Eye (tissue), 1 donor: ENCODE data around the gene SPSB4.
"Not testable (repeated sequence)": the region's sequence is repeated elsewhere in the genome, so short reads cannot be mapped to it uniquely, and the experiment has no call there.

Source experiments
- DNase-seq: peaks from one replicate; pipeline ENCODE4 v3.0.0-alpha.2; 2015

The SPSB4 gene

DNA sequence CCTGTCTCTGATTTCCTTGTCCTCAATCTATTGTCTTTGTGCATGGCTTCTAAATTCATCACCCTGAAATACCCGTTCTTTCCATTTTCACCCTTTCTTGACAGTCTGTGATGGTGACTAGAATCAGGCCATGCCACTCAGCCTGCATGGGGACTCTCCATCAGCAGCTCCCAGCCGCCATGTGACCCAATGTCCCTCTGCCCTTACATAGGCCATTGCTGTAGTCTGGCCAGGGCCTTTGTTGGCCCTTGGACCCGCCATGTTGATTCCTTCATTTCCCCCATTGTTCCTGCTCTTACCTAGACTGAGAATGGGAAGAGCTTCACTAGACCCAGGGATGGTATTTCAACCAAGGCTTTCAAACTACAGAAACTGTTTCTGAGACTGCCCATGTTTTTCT, 45.8 kb downstream of the SPSB4 start:
- no peak for DNase-seq

DNA sequence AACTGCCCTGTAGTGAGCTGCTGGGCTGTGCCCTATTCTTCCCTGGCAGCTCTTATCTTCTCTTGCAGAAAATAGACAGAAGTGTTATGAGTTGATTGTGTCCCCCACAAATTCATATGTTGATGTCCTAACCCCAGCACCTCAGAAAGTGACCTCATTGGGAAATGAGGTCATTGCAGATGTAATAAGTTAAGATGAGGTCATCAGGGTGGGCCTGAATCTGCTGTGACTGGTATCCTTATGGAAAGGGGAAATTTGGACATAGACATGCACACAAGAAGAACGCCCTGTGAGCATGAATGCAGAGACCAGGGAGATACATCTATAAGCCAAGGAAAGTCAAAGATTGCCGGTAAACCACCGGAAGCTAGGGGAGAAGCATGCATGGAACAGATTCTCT, 49.0 kb downstream of the SPSB4 start:
- no peak for DNase-seq

DNA sequence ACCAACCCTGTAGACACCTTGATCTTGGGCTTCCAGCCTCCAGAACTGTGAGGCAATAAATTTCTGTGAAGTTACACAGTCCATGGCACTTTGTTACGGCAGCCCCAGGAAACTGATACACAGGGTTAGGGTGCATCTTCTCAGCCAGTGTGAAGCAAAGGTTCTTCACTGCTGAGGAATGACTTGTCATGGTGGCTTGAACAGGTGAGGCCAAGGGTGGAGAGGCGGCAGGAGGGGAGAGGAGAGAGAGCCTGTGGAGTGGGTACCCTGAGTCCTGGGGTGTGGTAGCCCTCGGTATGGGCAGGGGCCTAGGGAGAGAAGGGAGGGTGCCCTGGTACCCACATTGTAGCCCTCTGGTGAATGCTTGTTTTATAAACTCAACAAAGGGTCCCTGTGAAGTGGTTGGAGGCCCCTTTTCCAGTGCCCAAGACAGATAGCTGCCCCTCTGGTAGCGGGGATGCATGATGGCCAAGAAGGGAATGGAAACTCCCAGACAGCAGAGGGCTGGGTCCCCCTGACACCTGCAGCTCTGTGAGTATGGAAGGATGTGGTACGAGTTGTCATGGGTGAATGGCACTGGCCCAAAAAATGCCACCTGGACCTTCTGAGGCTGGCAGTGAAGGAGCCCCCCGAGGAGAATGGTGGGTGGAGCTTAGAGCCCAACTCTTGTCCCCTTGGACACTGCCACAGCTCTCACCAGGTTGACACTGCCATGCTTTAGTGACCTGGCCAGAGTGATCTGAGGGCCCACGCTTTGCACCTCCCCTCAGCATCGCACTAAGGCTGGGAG, 49.6 kb downstream of the SPSB4 start:
- DNase-seq: no peak

DNA sequence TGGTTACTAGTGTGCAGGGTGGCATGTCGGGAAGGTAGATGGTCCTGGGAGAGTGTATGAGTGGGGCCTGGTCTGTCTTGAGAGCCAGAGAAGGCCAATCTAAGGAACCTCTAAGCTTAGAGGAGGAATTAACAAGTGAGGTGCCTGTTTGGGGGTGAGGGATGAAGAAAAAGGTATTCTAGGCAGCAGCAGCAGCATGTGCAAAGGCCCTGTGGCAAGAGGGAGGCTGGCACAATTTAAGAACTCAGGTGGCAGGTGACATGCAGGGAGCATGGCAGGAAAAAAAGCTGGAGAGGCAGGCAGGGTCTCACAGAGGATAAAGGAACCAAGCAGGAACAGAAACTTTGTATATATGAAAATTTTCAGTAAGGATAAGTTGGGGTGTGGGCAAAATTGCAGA, 51.2 kb downstream of the SPSB4 start:
- DNase-seq: no peak

DNA sequence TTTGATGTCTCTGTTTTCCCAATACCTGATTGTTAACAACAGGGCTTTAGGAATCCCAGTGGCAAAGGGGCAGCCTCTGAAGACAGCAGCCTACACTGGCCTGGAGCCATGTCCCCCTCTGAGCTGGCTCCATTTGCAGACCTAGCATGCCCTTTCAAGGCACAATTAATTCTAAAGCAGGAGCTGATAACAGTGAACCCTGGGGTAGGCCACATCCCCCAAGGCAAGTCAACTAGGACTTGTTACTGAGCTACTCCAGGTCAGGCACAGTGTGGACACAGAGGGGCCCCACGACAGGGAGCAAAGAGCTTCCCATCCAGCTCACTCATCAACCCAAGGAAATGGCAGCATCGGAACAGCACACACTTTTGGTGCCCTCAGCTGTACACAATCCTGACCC, 51.9 kb downstream of the SPSB4 start:
- DNase-seq: no peak

DNA sequence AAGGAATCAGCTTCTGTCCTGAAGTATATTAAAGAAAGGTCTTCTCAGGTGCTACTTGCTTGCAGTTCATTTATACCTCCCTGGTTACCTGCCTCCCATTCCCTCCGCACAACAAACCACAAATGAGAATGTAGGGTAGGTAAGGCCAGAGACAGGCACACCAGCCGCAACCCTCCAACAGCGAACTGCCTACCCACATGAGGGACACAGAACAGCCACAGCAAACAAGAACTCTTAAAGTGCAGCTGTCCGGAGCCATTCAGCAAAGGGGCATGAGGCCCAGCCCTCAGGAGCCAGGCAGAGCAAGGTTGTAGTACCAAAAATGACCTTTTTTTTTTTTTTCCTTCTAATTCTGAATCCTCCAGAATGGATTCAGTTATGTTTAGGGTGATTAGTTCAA, 52.4 kb downstream of the SPSB4 start:
- DNase-seq: no peak

DNA sequence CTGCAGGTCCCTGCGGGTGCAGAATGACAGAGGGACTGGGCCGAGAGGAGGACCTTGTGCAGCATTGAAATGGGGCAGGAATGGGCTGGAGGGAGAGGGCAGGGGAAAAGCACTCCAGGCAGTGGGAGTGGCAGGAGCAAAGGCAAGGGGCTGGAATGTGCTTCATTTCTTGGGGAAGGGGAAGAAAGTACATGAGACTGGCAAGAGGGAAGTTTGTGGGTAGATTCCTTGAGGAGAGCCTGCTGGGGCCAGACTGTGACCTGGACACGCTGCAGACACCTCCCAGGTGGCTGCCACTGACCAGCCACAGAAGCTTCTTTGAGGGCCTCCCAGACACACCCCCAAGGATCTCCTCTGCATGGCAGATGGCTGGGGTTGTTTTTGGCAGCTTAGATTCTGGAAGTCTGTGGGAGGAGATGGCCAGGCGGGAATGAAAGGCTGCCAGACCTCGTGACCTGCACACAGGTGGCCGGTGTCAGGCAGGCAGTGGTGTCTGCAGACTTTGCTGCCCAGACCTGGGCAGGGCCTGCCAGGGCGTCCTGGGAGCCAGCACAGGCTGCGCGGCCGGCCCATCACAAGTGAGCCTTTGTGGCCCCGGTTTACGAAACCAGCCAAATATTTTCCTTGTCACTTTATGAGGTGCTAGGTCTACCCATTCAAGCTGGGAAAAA, 53.1 kb downstream of the SPSB4 start:
- DNase-seq: no peak

DNA sequence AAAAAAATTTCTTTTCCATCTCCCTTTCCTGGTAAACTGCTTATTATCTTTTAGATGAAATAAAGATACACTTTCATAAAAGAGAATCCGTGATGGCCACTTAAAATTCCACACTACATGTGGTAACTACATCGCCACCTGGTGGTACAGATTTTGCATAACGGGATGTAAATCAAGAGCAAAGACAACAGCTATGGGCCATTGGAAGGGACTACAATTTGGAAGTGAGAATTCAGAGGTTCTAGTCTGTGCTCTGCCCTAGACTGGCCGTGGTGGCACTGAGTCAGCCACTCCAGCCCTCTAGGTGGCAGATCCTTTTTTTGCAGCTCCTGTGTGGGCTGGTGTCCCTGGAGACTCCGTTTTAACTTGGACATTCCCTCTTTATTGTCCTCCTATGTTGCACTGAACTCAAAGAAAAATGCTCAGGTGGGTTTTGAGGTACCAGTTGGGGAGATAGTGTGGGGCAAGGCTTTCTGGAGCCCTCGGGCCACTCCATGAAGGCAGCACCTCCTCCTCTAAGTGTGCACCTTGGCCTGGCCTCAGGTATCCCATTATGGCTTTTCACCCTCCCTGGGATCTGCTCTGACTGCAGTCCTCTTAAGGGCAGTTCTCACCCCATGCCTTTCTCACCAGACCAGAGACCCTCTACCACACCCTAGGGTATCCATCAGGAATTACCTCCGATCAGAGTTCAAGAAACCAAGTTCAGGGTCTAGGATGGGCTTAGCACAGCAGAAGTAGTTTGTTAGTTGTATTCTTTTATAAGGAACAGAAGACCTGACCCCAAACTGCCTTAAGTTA, 54.9 kb downstream of the SPSB4 start:
- DNase-seq: peak; percentile 96

DNA sequence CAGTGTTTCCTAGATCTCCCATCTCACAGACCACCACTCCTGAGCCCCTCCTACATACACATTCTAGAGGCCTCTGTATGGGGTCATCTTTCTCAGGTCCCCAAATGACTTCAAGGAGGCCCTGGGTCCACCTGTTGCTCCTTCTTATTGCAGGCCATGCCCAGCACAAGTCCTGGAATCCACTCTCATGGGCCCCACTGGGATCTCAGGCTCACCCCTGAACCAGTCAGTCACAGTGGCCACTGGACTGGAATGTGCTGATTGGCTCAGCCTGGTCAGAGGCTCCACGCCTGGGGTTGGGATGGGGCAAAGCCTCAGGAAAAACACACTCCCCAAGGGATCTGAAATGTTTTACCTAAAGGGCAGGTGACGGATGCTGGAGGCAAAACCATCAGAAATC, 55.7 kb downstream of the SPSB4 start:
- no peak for DNase-seq

DNA sequence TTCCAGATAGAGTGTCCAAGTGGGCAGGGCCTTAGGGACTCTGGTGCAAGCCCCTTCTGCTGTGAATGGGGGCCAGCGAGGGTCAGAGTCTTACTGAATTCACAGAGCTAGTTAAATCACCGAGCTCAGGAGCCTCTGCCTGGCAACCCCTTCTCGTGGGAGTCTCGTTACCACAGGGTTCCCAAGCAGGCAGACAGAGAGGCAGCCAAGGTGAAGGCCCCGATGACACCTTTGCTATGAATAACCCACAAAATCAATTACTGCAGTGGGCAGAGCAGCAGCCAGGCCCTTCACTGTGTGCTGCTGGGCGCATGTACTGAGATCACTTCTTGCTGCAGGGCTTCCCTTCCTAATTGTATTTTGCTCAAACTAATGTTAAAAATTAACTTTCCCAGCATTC, 56.9 kb downstream of the SPSB4 start:
- DNase-seq: no peak

DNA sequence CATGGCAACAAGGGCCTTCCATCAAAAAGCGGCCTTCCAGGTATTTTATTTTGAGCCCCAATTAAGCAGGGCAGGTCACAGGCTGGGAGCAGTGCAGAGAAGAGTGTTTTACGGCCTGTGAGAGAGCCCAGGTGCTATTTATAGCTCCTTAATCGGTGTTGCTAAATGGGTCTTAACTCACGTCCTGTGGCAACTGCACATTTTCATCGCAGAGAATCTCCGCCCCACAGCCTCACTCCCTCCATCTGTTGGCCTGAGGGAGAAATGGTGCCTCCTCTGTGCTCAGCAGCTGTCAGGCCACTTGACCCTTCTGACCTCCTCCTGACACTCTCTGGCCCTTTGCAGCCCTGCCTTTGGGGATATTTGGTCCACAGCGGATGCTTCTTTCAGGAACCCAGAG, 58.6 kb downstream of the SPSB4 start:
- DNase-seq: peak; percentile 38

DNA sequence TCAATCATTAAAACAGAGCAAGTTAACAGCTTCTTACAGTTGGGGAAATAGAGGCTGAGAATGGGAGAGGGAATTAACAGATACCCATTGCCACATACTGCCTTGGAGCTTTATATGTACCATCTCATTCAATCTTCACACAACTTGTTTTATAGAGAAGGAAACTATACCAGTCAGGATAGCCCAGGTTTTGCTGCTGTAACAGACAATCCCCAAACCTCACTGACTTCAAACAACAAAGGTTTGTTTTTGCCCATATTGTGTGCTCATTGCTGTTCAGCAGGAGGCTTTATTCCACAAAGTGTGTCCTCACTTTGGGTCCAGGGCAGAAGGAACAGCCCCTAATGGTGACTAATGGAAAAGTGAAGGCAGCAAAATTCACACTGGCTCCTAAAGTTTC, 59.2 kb downstream of the SPSB4 start:
- DNase-seq: no peak

DNA sequence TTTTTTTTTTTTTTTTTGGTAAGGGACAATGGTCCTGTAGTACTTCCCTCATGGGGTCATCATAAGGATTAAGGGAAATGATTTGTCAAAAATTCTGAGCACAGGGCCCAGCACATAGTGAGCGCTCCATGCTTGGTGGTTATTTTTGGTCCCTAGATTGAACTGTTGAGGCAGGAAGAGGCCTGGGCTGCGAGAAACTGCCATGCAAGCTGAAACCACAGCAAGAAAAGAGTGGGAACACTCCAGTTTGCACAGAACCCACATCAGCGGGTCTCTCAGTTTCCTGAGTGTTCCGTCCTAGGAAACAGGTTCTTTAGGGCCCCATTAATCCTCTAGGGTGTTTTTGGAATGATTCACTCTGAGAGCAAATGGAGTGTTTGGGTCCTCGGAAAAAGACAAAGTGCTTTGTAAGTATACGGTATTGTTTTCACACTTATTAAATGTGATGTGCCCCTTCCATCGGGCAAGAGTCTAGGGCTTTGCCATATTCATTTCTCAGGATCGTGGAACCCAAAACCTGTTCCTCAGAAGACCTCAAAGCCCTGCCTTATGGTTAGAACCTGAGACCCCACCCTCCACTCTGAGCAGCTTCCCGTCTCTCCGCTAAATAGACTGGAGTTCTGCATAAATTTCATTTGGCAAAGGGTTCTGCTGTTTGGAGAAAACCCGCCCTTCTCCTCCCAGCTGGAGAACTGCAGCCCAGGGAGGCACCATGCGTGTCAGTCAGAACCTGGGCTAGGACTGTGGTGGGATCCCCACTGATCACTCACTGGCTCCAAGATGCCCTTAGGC, 60.4 kb downstream of the SPSB4 start:
- DNase-seq: no peak

DNA sequence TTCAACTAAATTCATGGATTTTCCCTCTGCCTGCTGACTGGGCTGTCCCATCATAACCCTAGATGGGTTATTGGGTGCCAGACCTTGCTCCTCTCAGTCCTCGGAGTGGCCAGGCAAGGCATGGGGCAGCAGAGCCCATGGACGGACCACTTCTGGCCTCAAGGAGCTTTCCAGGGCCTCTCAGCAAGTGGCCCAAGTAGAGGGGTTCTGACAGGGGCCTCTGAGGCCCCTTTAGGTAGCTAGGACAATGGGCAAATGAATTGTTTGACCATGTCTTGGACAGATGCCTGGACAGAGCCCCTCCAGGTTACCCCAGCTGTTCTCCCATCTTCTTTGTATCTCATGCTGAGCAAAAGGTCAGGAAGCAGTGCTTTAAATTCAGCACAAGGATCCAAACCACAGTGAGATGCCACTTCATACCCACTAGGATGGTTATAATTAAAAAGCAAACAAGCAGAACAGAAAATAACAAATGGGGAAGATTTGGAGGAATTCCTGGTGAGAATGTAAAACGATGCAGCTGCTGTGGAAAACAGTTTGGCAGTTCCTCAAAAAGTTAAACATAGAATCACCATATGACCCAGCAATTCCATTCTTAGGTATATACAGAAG, 61.6 kb downstream of the SPSB4 start:
- DNase-seq: no peak

DNA sequence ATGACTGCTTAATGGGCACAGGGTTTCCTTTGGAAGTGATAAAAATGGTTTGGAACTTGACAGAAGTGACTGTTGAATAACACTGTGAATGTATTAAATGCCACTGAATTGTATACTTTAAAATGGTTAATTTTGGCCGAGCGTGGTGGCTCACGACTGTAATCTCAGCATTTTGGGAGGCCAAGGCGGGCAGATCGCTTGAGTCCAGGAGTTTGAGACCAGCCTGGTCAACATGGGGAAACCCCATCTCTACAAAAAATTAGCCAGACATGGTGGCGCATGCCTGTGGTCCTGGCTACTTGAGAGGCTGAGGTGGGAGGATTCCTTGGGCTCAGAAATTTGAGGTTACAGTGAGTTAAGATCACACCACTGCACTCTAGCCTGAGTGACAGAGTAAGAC, 62.5 kb downstream of the SPSB4 start:
- not testable (repeated sequence) for DNase-seq

DNA sequence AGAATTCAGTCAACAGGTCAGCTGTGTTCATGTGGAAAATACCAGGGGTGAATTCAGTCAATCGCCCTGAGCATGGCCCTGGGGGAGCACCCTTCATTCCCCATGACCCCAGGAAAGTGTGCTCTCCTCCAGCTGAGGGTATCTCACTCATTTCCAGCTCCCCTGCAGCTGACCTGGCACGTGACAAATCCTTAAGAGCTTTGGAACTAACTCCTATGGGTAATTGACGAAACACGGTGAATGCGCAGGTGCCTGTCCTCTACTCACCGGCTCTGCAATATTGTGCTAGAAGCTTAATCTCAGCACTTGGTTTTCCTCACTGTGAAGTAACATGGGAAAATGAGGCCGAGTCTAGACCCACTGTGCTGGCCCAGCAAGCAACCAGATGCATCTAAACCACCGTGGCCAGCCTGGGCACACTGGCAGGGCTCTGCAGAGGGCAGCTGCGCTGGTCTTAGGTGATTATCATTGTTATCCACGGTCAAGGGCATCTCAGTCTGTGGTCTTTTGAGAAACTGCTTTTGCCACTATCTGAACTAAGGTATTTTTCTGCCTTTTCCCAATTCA, 63.1 kb downstream of the SPSB4 start:
- no peak for DNase-seq

DNA sequence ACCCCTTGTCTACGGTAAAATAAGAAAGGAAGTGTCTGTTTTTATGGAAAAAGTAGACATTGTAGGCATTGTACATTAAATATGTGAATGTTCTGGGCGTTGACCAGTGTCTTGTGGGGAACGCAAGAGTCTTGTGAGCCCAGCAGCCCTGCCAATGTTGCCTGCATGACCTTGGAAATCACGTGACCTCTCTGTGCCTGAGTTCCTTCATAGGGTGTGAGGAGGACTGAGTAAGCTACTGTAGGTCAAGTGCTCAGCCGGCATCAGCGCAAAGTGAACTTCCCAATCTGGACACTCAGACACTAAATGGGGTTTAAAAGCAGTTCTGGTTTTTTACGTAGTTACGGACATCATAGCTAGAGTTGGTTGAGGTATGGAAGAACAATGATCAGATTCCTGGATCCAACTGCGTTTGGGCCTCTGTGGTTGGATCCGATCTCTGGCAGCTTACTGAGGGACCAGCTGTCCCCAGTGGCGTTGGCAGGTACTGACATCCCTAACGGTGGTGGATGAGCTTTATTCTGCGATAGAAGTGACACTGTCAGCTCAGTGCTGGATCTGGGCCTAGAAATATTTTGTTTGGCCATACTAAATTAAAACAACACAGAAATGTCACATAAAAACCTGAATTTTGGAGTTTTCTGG, 63.8 kb downstream of the SPSB4 start:
- peak; percentile 38 for DNase-seq

DNA sequence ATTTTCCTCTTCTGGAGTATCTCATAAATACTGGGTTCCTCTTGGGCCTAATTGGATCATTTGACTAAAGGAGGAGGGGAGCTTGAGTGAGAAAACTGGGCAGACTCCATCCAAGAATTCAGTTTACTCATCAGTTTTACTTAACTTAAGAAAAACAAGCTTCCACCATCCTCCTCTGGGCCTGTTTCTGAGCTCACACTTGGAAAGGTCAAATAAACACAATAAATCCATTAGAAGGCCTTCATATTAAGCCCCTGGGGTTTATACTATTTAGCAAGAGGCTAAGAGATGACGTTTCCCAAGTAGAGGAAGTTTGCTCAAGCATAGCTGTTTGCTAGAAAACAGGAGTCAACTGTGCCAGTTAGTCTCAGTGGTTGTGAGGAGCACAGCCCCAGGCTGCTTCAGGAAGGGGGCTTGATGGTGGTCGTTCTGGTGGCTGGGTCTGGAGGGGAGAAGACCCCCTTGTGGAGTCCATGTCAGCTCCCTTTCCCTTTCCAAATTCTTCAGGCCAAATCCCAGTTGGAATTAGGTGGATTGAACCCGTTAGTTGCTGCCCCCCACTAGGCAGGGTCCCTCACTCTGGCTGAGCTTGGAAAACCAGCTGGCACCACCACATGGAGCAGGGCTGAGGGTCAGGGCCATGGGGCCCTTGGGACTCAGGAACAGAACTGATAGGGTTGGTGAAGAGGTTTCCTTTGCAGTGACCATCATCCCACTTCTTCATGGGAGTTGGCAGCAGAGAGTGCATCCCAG, 64.8 kb downstream of the SPSB4 start:
- peak; percentile 29 for DNase-seq

DNA sequence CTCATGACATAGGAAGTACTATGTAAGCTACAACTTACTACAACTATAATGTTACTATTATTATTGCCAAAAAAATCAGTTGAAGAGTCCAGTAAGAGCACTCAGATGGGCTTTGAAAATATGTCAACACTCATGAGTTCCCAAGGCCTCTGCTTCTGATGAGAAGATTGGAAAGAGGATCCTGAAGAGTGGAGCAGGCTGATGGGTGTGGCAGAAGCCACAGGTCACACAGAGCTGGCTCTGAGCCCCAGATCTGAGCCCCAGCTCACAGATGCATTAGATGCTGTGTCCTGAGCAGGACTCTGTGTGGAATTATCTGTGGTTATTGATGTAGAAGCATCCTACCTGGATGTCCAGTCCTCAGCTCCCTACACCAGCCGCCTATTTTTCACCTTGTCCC, 65.6 kb downstream of the SPSB4 start:
- DNase-seq: no peak

DNA sequence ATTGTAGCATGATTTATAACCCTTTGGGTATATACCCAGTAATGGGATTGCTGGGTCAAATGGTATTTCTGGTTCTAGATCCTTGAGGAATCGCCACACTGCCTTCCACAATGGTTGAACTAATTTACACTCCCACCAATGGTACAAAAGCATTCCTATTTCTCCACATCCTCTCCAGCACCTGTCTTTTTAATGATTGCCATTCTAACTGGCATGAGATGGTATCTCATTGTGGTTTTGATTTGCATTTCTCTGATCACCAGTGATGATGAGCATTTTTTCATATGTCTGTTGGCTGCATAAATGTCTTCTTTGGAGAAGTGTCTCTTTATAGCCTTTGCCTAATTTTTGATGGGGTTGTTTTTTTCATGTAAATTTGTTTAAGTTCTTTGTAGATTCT, 66.8 kb downstream of the SPSB4 start:
- DNase-seq: not testable (repeated sequence)

DNA sequence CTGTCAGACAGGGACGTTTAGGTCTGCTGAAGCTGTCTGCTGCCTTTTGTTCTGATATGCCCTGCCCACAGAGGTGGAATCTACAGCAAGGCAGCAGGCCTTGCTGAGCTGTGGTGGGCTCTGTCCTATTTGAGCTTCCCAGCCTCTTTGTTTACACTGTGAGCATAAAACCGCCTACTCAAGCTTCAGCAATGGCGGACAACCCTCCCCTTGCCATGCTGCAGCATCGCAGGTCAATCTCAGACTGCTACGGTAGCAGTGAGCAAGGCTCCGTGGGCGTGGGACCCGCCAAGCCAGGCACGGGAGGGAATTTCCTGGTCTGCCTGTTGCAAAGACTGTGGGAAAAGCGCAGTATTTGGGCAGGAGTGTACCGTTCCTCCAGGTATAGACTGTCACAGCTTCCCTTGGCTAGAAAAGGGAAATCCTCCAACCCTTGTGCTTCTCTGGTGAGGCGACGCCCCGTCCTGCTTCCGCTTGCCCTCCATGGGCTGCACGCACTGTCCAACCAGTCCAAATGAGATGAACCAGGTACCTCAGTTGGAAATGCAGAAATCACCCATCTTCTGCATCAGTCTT, 71.4 kb downstream of the SPSB4 start:
- no peak for DNase-seq
